ENCODE results near the gene CCDC91. TPM values are rescaled to one million over a fixed set of nuclear protein-coding genes. Genes with fewer than 3 reads are reported as not detected.
"Not testable (repeated sequence)": the region's sequence is repeated elsewhere in the genome, so short reads cannot be mapped to it uniquely, and the experiment has no call there.

CCDC91 gene
- total RNA-seq, 2 experiments from 2014 or later, result 23.1 to 24.6 TPM

GRCh38 chr12:28292699-28293098, 102.4 kb downstream of the CCDC91 start:
- H3K27ac Mint-ChIP-seq, result no peak overlapping the region
- no peaks in the 10 kb centered on the region for H3K27me3 Mint-ChIP-seq
- POLR2A ChIA-PET, result no interaction called here
- peaks cover 23% of the 10 kb centered on the region for H3K9me3 Mint-ChIP-seq
- H3K36me3 Mint-ChIP-seq (ENCODE audit: low read depth), result peaks cover 32% of the 10 kb centered on the region
- H3K4me1 Mint-ChIP-seq, result no peaks in the 10 kb centered on the region
- no peak overlapping the region for H3K4me3 Mint-ChIP-seq
- no peak for DNase-seq
- CTCF ChIA-PET, result no interaction called here

GRCh38 chr12:28294300-28294699, 104.0 kb downstream of the CCDC91 start:
- DNase-seq, result no peak
- peaks cover 9% of the 10 kb centered on the region for H3K9me3 Mint-ChIP-seq
- H3K4me1 Mint-ChIP-seq, result no peaks in the 10 kb centered on the region
- ChIA-PET CTCF (no interaction called here), POLR2A (no interaction called here)
- H3K27ac Mint-ChIP-seq, result no peak overlapping the region
- H3K27me3 Mint-ChIP-seq, result no peaks in the 10 kb centered on the region
- no peak overlapping the region for H3K4me3 Mint-ChIP-seq
- H3K36me3 Mint-ChIP-seq (ENCODE audit: low read depth), result peaks cover 20% of the 10 kb centered on the region

- Mint-ChIP-seq H3K4me3 (no peak overlapping the region), H3K36me3 (ENCODE audit: low read depth) (peaks cover 9% of the 10 kb centered on the region), H3K27ac (no peak overlapping the region), H3K9me3 (no peaks in the 10 kb centered on the region), H3K4me1 (no peaks in the 10 kb centered on the region), H3K27me3 (no peaks in the 10 kb centered on the region)
- ChIA-PET CTCF (no interaction called here), POLR2A (no interaction called here)
- DNase-seq, result no peak
Measured at GRCh38 chr12:28296287-28296686, 106.0 kb downstream of the CCDC91 start.

- H3K36me3 Mint-ChIP-seq (ENCODE audit: low read depth), result peaks cover 10% of the 10 kb centered on the region
- H3K27me3 Mint-ChIP-seq, result no peaks in the 10 kb centered on the region
- no peaks in the 10 kb centered on the region for H3K4me1 Mint-ChIP-seq
- POLR2A ChIA-PET, result no interaction called here
- H3K4me3 Mint-ChIP-seq, result no peak overlapping the region
- no peaks in the 10 kb centered on the region for H3K9me3 Mint-ChIP-seq
- DNase-seq, result no peak
- no peak overlapping the region for H3K27ac Mint-ChIP-seq
- CTCF ChIA-PET, result no interaction called here
Measured at GRCh38 chr12:28303192-28303591, 112.9 kb downstream of the CCDC91 start.

GRCh38 chr12:28306535-28306934, 116.3 kb downstream of the CCDC91 start:
- no peak overlapping the region for H3K27ac Mint-ChIP-seq
- ChIA-PET CTCF (no interaction called here), POLR2A (no interaction called here)
- H3K27me3 Mint-ChIP-seq, result no peaks in the 10 kb centered on the region
- no peak for DNase-seq
- H3K4me3 Mint-ChIP-seq, result no peak overlapping the region
- H3K9me3 Mint-ChIP-seq, result no peaks in the 10 kb centered on the region
- no peaks in the 10 kb centered on the region for H3K4me1 Mint-ChIP-seq
- peaks cover 24% of the 10 kb centered on the region for H3K36me3 Mint-ChIP-seq (ENCODE audit: low read depth)

- CTCF ChIA-PET, result no interaction called here
- no peak overlapping the region for H3K27ac Mint-ChIP-seq
Measured at GRCh38 chr12:28308891-28309290, 118.6 kb downstream of the CCDC91 start.

GRCh38 chr12:28313631-28314030, 123.4 kb downstream of the CCDC91 start:
- H3K9me3 Mint-ChIP-seq, result peaks cover 4% of the 10 kb centered on the region
- no peaks in the 10 kb centered on the region for H3K27me3 Mint-ChIP-seq
- H3K4me1 Mint-ChIP-seq, result peaks cover 5% of the 10 kb centered on the region
- no peak overlapping the region for H3K27ac Mint-ChIP-seq
- peaks cover 19% of the 10 kb centered on the region for H3K36me3 Mint-ChIP-seq (ENCODE audit: low read depth)
- DNase-seq, result no peak
- no peak overlapping the region for H3K4me3 Mint-ChIP-seq
- ChIA-PET CTCF (no interaction called here), POLR2A (no interaction called here)

More at GRCh38 chr12:28308891-28309290, 118.6 kb downstream of the CCDC91 start:
- Mint-ChIP-seq H3K4me1 (peaks cover 5% of the 10 kb centered on the region), H3K4me3 (no peak overlapping the region), H3K9me3 (no peaks in the 10 kb centered on the region), H3K27me3 (no peaks in the 10 kb centered on the region), H3K36me3 (ENCODE audit: low read depth) (peaks cover 19% of the 10 kb centered on the region)
- no peak for DNase-seq
- POLR2A ChIA-PET, result no interaction called here

- POLR2A ChIA-PET, result no interaction called here
- CTCF ChIA-PET, result no interaction called here
- no peak for DNase-seq
- no peaks in the 10 kb centered on the region for H3K27me3 Mint-ChIP-seq
- H3K4me3 Mint-ChIP-seq, result no peak overlapping the region
- peaks cover 4% of the 10 kb centered on the region for H3K9me3 Mint-ChIP-seq
- peaks cover 13% of the 10 kb centered on the region for H3K36me3 Mint-ChIP-seq (ENCODE audit: low read depth)
- no peak overlapping the region for H3K27ac Mint-ChIP-seq
- H3K4me1 Mint-ChIP-seq, result peaks cover 10% of the 10 kb centered on the region
Measured at GRCh38 chr12:28316049-28316448, 125.8 kb downstream of the CCDC91 start.

- H3K4me3 Mint-ChIP-seq, result no peak overlapping the region
- peaks cover 10% of the 10 kb centered on the region for H3K4me1 Mint-ChIP-seq
- H3K9me3 Mint-ChIP-seq, result peaks cover 4% of the 10 kb centered on the region
- no peak for DNase-seq
- H3K27me3 Mint-ChIP-seq, result no peaks in the 10 kb centered on the region
- ChIA-PET CTCF (no interaction called here), POLR2A (no interaction called here)
- H3K27ac Mint-ChIP-seq, result no peak overlapping the region
- peaks cover 9% of the 10 kb centered on the region for H3K36me3 Mint-ChIP-seq (ENCODE audit: low read depth)
Measured at GRCh38 chr12:28318273-28318672, 128.0 kb downstream of the CCDC91 start.

GRCh38 chr12:28320353-28320752, 130.1 kb downstream of the CCDC91 start:
- H3K36me3 Mint-ChIP-seq (ENCODE audit: low read depth), result peaks cover 9% of the 10 kb centered on the region
- H3K4me3 Mint-ChIP-seq, result no peak overlapping the region
- peaks cover 4% of the 10 kb centered on the region for H3K9me3 Mint-ChIP-seq
- no peaks in the 10 kb centered on the region for H3K27me3 Mint-ChIP-seq
- POLR2A ChIA-PET, result no interaction called here
- no peak overlapping the region for H3K27ac Mint-ChIP-seq
- DNase-seq, result no peak
- CTCF ChIA-PET, result no interaction called here
- H3K4me1 Mint-ChIP-seq, result peaks cover 6% of the 10 kb centered on the region

GRCh38 chr12:28327722-28328121, 137.5 kb downstream of the CCDC91 start:
- Mint-ChIP-seq H3K4me1 (no peaks in the 10 kb centered on the region), H3K9me3 (peaks cover 4% of the 10 kb centered on the region)

GRCh38 chr12:28328967-28329366, 138.7 kb downstream of the CCDC91 start:
- ChIA-PET POLR2A (no interaction called here), CTCF (no interaction called here)
- Mint-ChIP-seq H3K4me1 (no peaks in the 10 kb centered on the region), H3K9me3 (peaks cover 4% of the 10 kb centered on the region), H3K27ac (no peak overlapping the region), H3K27me3 (no peaks in the 10 kb centered on the region), H3K4me3 (no peak overlapping the region), H3K36me3 (ENCODE audit: low read depth) (peaks cover 15% of the 10 kb centered on the region)
- no peak for DNase-seq

More at GRCh38 chr12:28327722-28328121, 137.5 kb downstream of the CCDC91 start:
- Mint-ChIP-seq H3K27ac (no peak overlapping the region), H3K36me3 (ENCODE audit: low read depth) (peaks cover 15% of the 10 kb centered on the region), H3K4me3 (no peak overlapping the region), H3K27me3 (no peaks in the 10 kb centered on the region)
- POLR2A ChIA-PET, result no interaction called here
- CTCF ChIA-PET, result no interaction called here
- no peak for DNase-seq

GRCh38 chr12:28329727-28330126, 139.5 kb downstream of the CCDC91 start:
- H3K9me3 Mint-ChIP-seq, H3K27ac Mint-ChIP-seq, H3K4me1 Mint-ChIP-seq, POLR2A ChIA-PET, H3K27me3 Mint-ChIP-seq, DNase-seq, H3K4me3 Mint-ChIP-seq, CTCF ChIA-PET: not testable (repeated sequence)
- peaks cover 15% of the 10 kb centered on the region for H3K36me3 Mint-ChIP-seq (ENCODE audit: low read depth)

GRCh38 chr12:28330232-28330631, 140.0 kb downstream of the CCDC91 start:
- H3K27me3 Mint-ChIP-seq, POLR2A ChIA-PET: not testable (repeated sequence)
- H3K36me3 Mint-ChIP-seq (ENCODE audit: low read depth), result peaks cover 15% of the 10 kb centered on the region

GRCh38 chr12:28331130-28331529, 140.9 kb downstream of the CCDC91 start:
- Mint-ChIP-seq H3K27ac (no peak overlapping the region), H3K4me3 (no peak overlapping the region), H3K4me1 (no peaks in the 10 kb centered on the region), H3K36me3 (ENCODE audit: low read depth) (peaks cover 15% of the 10 kb centered on the region), H3K9me3 (peaks cover 4% of the 10 kb centered on the region), H3K27me3 (no peaks in the 10 kb centered on the region)
- POLR2A ChIA-PET, result no interaction called here
- CTCF ChIA-PET, result no interaction called here
- no peak for DNase-seq

More at GRCh38 chr12:28330232-28330631, 140.0 kb downstream of the CCDC91 start:
- CTCF ChIA-PET, H3K4me3 Mint-ChIP-seq, H3K4me1 Mint-ChIP-seq, H3K9me3 Mint-ChIP-seq, H3K27ac Mint-ChIP-seq, DNase-seq: not testable (repeated sequence)
